ENCODE data around the gene TRPM3.

TRPM3 gene

GRCh38 chr9:70571258-70571657 lies 550.2 kb downstream of the TRPM3 start:
- DNase-seq (ENCODE audit: low read depth) = no peak
- TF ChIP-seq CTCF (IDR thresholded peaks at IDR 0.05; ENCODE audit: insufficient read depth, low read depth, low read length, missing control alignments) = no peak
- no peak overlapping the region for H3K4me3 ChIP-seq (ENCODE audit: low read depth, low read length)

- no peak for DNase-seq (ENCODE audit: low read depth)
- H3K4me3 ChIP-seq (ENCODE audit: low read depth, low read length) = no peak overlapping the region
- TF ChIP-seq CTCF (IDR thresholded peaks at IDR 0.05; ENCODE audit: insufficient read depth, low read depth, low read length, missing control alignments) = no peak
These were observed 551.6 kb downstream of the TRPM3 start for GRCh38 chr9:70569791-70570190.

DNA sequence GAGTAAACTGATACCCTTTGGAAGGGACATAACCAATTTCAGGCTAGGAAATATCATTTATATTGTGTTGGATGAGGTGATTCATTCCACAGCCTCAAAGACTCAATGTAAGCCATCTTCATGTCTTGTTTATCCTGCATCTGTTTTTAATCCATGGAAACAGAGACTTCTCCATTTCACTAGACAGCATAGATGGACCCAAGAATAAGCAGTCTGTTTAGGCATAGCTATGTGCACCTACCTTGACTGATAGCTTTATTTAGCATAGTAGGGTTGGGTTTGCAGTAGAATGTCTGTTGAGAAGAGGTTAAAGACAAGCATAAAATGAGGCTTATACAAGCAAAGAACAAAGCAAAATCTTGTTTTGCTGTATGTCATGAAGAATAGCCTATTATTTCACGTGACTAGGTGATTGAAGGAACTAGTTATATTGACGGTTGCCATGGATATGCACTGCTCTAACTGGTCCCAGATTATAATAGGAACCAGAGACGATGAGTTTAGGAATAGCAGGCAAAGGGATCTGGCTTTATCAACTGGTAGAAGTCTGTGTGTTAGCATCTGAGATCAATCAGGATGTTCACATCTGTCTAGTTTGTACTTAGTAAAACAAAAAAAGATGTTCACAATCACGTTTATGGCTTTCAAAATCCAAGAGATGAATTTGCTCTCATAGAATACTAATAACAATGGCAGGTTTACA lies 552.2 kb downstream of the TRPM3 start:
- H3K4me3 ChIP-seq (ENCODE audit: low read depth, low read length) = no peak overlapping the region
- no peak for DNase-seq (ENCODE audit: low read depth)
- TF ChIP-seq CTCF (IDR thresholded peaks at IDR 0.05; ENCODE audit: insufficient read depth, low read depth, low read length, missing control alignments) = no peak

DNA sequence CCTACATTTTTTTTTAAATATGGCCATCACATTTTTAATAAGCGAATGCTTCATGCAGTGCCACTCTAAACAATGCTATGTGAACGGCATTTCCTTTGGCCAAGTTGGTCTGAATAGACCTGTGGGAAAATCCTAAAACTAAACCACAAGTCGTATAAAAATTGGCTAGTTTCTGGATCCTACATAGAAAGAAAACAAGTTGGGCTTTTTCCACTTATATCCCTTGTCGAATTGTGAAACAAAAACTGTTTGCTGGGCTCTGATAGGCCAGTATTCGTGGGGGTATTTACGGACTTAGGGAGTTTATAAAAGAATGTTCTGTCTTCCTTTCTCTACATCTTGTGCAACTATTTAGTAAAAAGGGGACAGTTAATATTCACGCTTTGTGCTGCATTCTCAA lies 553.9 kb downstream of the TRPM3 start:
- no peak overlapping the region for H3K4me3 ChIP-seq (ENCODE audit: low read depth, low read length)
- DNase-seq (ENCODE audit: low read depth) = no peak
- no peak for TF ChIP-seq CTCF (IDR thresholded peaks at IDR 0.05; ENCODE audit: insufficient read depth, low read depth, low read length, missing control alignments)

DNA sequence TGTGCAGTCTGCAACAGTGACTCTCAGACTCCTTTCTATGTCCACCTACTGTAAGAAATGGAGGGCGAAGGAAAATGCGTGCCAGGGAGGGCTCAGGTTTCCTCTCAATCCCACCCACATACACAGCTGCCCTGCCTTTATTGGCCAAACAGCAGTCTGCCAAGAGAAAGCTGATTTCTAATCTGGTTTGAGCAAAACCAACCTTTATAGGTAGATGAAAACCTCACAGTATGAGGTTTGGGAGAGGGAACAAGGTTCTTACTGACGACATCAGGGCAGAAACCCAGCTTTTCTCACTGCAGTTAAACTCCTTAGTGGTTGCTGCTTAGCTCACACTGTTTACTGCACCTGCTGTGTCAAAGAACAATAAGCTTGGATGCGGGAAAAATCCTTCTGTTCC lies 554.7 kb downstream of the TRPM3 start:
- no peak overlapping the region for H3K4me3 ChIP-seq (ENCODE audit: low read depth, low read length)
- TF ChIP-seq CTCF (IDR thresholded peaks at IDR 0.05; ENCODE audit: insufficient read depth, low read depth, low read length, missing control alignments) = no peak
- DNase-seq (ENCODE audit: low read depth) = no peak

- TF ChIP-seq CTCF (IDR thresholded peaks at IDR 0.05; ENCODE audit: insufficient read depth, low read depth, low read length, missing control alignments) = no peak
- no peak for DNase-seq (ENCODE audit: low read depth)
- no peak overlapping the region for H3K4me3 ChIP-seq (ENCODE audit: low read depth, low read length)
These were observed 555.4 kb downstream of the TRPM3 start for GRCh38 chr9:70566066-70566465.
